ENCODE measurements around the gene TJAP1.

DNA sequence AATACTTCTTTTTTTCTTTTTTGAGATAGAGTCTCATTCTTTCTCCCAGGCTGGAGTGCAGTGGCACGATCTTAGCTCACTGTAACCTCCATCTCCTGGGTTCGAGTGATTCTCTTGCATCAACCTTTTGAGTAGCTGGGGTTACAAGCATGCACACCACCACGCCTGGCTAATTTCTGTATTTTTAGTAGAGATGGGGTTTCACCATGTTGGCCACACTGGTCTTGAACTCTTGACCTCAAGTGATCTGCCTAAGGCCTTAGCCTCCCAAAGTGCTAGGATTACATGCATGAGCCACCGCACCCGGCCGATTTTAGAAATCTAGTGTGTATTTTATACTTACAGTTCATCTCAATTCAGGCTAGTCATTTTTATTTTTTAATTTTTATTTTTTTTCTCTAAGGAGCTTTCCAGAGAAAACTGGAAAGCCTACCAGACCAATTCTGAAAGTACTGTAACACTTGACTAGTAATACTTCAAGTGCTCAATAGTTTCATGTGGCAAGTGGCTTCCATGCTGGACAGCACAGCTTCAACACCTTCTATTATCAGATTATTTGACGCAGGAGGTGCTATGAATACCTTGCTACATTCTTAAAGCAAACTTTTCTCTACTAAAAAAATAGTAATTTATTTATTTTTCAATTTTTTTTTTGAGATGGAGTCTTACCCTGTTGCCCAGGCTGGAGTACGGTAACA lies 64.6 kb downstream of the TJAP1 start:
- TF ChIP-seq, protein P1, sequence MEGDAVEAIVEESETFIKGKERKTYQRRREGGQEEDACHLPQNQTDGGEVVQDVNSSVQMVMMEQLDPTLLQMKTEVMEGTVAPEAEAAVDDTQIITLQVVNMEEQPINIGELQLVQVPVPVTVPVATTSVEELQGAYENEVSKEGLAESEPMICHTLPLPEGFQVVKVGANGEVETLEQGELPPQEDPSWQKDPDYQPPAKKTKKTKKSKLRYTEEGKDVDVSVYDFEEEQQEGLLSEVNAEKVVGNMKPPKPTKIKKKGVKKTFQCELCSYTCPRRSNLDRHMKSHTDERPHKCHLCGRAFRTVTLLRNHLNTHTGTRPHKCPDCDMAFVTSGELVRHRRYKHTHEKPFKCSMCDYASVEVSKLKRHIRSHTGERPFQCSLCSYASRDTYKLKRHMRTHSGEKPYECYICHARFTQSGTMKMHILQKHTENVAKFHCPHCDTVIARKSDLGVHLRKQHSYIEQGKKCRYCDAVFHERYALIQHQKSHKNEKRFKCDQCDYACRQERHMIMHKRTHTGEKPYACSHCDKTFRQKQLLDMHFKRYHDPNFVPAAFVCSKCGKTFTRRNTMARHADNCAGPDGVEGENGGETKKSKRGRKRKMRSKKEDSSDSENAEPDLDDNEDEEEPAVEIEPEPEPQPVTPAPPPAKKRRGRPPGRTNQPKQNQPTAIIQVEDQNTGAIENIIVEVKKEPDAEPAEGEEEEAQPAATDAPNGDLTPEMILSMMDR (IDR thresholded peaks at IDR 0.05; ENCODE audit: insufficient read depth, low read length, poor library complexity, severe bottlenecking), result no peak
- no peak for TF ChIP-seq EZH2phosphoT487 (conservative IDR thresholded peaks at IDR 0.05; ENCODE audit: low read length)
